Effector memory CD4-positive, alpha-beta T cell (primary cell): ENCODE results near the gene B4GALNT3.
A peak's percentile ranks its signal among the peaks of the same experiment; 100 is the strongest.
"Not testable (repeated sequence)": the region's sequence is repeated elsewhere in the genome, so short reads cannot be mapped to it uniquely, and the experiment has no call there.

Experiments used
- DNase-seq, 3 donors: peaks; one replicate each; pipeline ENCODE4 v3.0.0-alpha.2; 2020
- H3K27ac ChIP-seq: 2 replicates; pipeline ENCODE4 v1.7.0; 2013; ENCODE audit warnings: mild to moderate bottlenecking, low read length, moderate library complexity; ENCODE audit not compliant: insufficient read depth, poor library complexity, severe bottlenecking
- H3K27me3 ChIP-seq: replicated peaks from 2 replicates; pipeline ENCODE4 v1.7.0; 2013; ENCODE audit warnings: mild to moderate bottlenecking, low read length; ENCODE audit not compliant: insufficient read depth, control insufficient read depth, poor library complexity, severe bottlenecking
- H3K36me3 ChIP-seq: 2 replicates; pipeline ENCODE4 v1.7.0; 2013; ENCODE audit warnings: mild to moderate bottlenecking, low read length, moderate library complexity; ENCODE audit not compliant: control insufficient read depth, insufficient read depth
- H3K4me1 ChIP-seq: 2 replicates; pipeline ENCODE4 v1.7.0; 2013; ENCODE audit warnings: low read length, mild to moderate bottlenecking; ENCODE audit not compliant: control insufficient read depth, insufficient read depth, poor library complexity, severe bottlenecking
- H3K4me3 ChIP-seq: 2 replicates; pipeline ENCODE4 v1.7.0; 2013; ENCODE audit warnings: low read length, low read depth, mild to moderate bottlenecking; ENCODE audit not compliant: insufficient read depth, poor library complexity, severe bottlenecking
- H3K9me3 ChIP-seq: 2 replicates; pipeline ENCODE4 v1.7.0; 2013; ENCODE audit warnings: mild to moderate bottlenecking, low read length, moderate library complexity; ENCODE audit not compliant: control insufficient read depth
- total RNA-seq, 3 donors: gene quantifications; one replicate each; lab custom pipeline; 2026; lab: John Stamatoyannopoulos, UW

B4GALNT3 gene
- 4.7 to 21.0 (median 5.6) reads per million in 3 donors for total RNA-seq

GRCh38 chr12:459430-460258 lies at the start of gene B4GALNT3:
Gene B4GALNT3, plus strand, starts transcription at chr12:459939. Its CDS starts 438 bp downstream, at chr12:460377.
- peak within 1 kb of the TSS; percentile 68 for H3K4me3 ChIP-seq
- peaks cover 2% of the 10 kb centered on the region for H3K4me1 ChIP-seq
- peak; percentile 35 to 44 (median 37) for DNase-seq
- H3K9me3 ChIP-seq = no peaks in the 10 kb centered on the region
- no peaks in the 10 kb centered on the region for H3K36me3 ChIP-seq
- no peaks in the 10 kb centered on the region for H3K27me3 ChIP-seq
- no peak within 1 kb of the TSS for H3K27ac ChIP-seq

GRCh38 chr12:414859-415258 lies 44.9 kb upstream of the B4GALNT3 start:
- H3K27me3 ChIP-seq = no peaks in the 10 kb centered on the region
- H3K36me3 ChIP-seq = peaks cover 10% of the 10 kb centered on the region
- H3K27ac ChIP-seq = no peak overlapping the region

GRCh38 chr12:418432-418831 lies 41.3 kb upstream of the B4GALNT3 start:
- H3K27ac ChIP-seq = no peak overlapping the region
- no peaks in the 10 kb centered on the region for H3K27me3 ChIP-seq
- no peak overlapping the region for H3K4me3 ChIP-seq
- H3K36me3 ChIP-seq = peaks cover 10% of the 10 kb centered on the region
- H3K9me3 ChIP-seq = no peaks in the 10 kb centered on the region
- DNase-seq = no peak
- no peaks in the 10 kb centered on the region for H3K4me1 ChIP-seq

More at GRCh38 chr12:414859-415258, 44.9 kb upstream of the B4GALNT3 start:
- Histone ChIP-seq H3K4me1 (no peaks in the 10 kb centered on the region), H3K9me3 (no peaks in the 10 kb centered on the region), H3K4me3 (no peak overlapping the region)
- no peak for DNase-seq

GRCh38 chr12:422526-422925 lies 37.2 kb upstream of the B4GALNT3 start:
- H3K36me3 ChIP-seq = peaks cover 12% of the 10 kb centered on the region
- no peak overlapping the region for H3K27ac ChIP-seq
- H3K4me1 ChIP-seq = no peaks in the 10 kb centered on the region
- H3K4me3 ChIP-seq = no peak overlapping the region
- H3K27me3 ChIP-seq = no peaks in the 10 kb centered on the region
- H3K9me3 ChIP-seq = no peaks in the 10 kb centered on the region
- DNase-seq = no peak

DNA sequence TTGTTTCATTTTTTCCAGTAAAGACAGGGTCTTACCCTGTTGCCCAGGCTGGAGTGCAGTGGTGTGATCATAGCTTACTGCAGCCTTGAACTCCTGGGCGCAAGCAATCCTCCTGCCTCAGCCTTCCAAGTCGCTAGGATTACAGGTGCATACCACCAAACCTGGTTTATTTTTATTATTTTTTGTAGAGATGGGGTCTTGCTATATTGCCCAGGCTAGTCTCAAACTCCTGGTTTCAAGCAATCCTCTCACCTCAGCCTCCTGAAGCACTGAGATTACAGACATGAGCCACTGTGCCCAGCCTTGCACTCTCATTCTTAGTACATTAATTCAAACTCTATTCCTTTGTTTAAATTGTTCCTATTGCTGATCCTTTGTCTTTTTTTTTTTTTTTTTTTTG lies 24.0 kb upstream of the B4GALNT3 start:
- H3K9me3 ChIP-seq, H3K4me1 ChIP-seq, H3K27me3 ChIP-seq, H3K27ac ChIP-seq, DNase-seq, H3K4me3 ChIP-seq: not testable (repeated sequence)
- peaks cover 10% of the 10 kb centered on the region for H3K36me3 ChIP-seq

DNA sequence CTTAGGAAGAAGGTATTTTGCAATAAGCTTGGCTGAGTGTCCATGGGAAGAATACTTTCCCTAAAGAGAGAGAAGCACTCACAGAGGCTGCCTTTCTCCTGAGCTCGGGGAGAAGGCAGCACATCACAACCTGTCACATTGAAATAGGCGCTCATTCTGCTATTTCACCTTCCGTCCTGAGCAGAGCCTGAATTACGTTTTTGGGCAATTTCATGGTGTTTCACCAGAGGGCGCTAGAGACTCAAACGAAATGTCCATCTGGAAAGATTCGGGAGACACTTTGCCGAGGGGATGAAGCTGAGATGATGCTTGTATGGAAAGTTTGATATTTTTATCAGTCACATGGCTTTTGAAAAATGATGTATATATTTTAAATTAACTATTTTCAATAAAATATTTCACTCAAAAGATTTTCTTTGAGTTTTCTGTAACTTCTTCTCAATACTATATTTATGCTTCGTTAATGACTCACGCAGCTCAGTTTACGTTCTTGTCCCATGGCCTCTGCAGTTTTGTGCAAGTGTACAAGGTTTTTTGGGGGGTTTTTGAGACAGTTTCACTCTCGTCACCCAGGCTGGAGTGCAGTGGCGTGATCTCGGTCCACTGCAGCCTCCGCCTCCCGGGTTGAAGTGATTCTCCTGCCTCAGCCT lies 17.4 kb upstream of the B4GALNT3 start:
- Histone ChIP-seq H3K27me3 (no peaks in the 10 kb centered on the region), H3K27ac (no peak overlapping the region), H3K9me3 (no peaks in the 10 kb centered on the region), H3K4me3 (no peak overlapping the region), H3K4me1 (no peaks in the 10 kb centered on the region), H3K36me3 (no peaks in the 10 kb centered on the region)
- DNase-seq = peak in 1 of 3 donors; percentile 31

GRCh38 chr12:447141-447540 lies 12.6 kb upstream of the B4GALNT3 start:
- no peaks in the 10 kb centered on the region for H3K36me3 ChIP-seq
- H3K9me3 ChIP-seq = no peaks in the 10 kb centered on the region
- H3K4me3 ChIP-seq = no peak overlapping the region
- no peaks in the 10 kb centered on the region for H3K4me1 ChIP-seq
- DNase-seq = no peak
- H3K27ac ChIP-seq = no peak overlapping the region
- H3K27me3 ChIP-seq = no peaks in the 10 kb centered on the region

DNA sequence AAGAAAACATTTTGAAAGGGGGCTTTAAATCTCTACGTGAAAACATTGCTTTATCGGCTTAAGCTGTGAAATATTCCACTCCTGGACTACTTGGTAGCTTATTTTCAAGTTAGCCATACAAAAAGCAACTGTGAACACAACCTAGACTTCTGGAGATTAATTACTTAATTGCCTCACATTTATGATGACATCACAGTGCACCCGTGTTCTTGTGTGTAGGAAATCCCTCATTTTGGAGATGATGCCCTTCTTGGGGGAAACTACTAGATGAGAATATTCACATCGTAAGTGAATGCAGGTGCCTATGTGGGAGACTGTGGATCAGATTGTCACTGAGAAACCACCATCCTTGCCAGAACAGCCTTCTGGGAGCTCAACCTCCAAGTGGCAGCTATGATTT lies 10.5 kb upstream of the B4GALNT3 start:
- H3K9me3 ChIP-seq = no peaks in the 10 kb centered on the region
- H3K27me3 ChIP-seq = no peaks in the 10 kb centered on the region
- no peaks in the 10 kb centered on the region for H3K36me3 ChIP-seq
- no peak for DNase-seq
- no peak overlapping the region for H3K4me3 ChIP-seq
- no peaks in the 10 kb centered on the region for H3K4me1 ChIP-seq
- no peak overlapping the region for H3K27ac ChIP-seq

GRCh38 chr12:450438-450837 lies 9.3 kb upstream of the B4GALNT3 start:
- no peak for DNase-seq

GRCh38 chr12:452667-453210 lies 7.0 kb upstream of the B4GALNT3 start:
- no peaks in the 10 kb centered on the region for H3K27me3 ChIP-seq

More at GRCh38 chr12:450438-450837, 9.3 kb upstream of the B4GALNT3 start:
- H3K27me3 ChIP-seq = no peaks in the 10 kb centered on the region
- no peaks in the 10 kb centered on the region for H3K4me1 ChIP-seq
- H3K9me3 ChIP-seq = no peaks in the 10 kb centered on the region
- H3K36me3 ChIP-seq = no peaks in the 10 kb centered on the region
- H3K4me3 ChIP-seq = no peak overlapping the region
- H3K27ac ChIP-seq = no peak overlapping the region

More at GRCh38 chr12:452667-453210, 7.0 kb upstream of the B4GALNT3 start:
- Histone ChIP-seq H3K4me1 (no peaks in the 10 kb centered on the region), H3K9me3 (no peaks in the 10 kb centered on the region), H3K36me3 (no peaks in the 10 kb centered on the region), H3K4me3 (no peak overlapping the region), H3K27ac (no peak overlapping the region)
- DNase-seq = peak; percentile 32 to 40 (median 35)
